Measurements from ENCODE around the gene SNRPD2.
A peak's percentile ranks its signal among the peaks of the same experiment; 100 is the strongest.
"Not testable (repeated sequence)": the region's sequence is repeated elsewhere in the genome, so short reads cannot be mapped to it uniquely, and the experiment has no call there.

The SNRPD2 gene

DNA sequence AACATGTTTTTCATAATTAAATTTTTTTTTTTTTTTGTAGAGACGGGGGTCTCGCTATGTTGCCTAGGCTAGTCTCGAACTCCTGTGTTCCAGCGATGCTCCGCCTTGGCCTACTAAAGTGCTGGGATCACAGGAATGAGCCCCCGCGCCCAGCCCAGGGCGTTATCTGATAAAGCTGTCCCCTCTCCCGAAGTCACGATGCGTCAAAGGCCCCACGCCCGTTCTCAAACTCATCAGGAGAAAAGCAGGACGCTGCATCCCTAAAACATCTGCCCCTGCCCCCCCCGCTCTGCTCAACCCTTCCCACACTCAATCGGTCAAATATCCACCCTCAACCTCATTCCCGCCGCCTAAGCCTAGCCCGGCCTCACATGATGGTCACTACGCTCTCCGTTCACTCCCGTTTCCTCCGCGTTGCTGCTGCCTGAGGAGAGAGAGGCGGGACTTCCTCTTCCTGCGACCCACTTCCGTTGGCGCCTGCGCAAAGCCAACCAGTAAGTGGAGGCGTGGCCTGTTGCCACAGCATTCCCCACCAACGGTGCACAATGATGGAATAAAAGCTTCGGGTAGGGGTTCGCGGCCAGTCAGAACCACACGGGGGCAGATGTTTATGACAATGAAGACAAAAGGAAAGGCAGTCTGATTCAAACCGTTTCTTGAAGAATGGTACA, at the start of gene SNRPD2:
SNRPD2 (minus strand) TSS at position 438 of the 671 bp plus-strand sequence; CDS start at position 373, 65 bp downstream.
- peak; percentile 89 to 100 (median 98) for DNase-seq

DNA sequence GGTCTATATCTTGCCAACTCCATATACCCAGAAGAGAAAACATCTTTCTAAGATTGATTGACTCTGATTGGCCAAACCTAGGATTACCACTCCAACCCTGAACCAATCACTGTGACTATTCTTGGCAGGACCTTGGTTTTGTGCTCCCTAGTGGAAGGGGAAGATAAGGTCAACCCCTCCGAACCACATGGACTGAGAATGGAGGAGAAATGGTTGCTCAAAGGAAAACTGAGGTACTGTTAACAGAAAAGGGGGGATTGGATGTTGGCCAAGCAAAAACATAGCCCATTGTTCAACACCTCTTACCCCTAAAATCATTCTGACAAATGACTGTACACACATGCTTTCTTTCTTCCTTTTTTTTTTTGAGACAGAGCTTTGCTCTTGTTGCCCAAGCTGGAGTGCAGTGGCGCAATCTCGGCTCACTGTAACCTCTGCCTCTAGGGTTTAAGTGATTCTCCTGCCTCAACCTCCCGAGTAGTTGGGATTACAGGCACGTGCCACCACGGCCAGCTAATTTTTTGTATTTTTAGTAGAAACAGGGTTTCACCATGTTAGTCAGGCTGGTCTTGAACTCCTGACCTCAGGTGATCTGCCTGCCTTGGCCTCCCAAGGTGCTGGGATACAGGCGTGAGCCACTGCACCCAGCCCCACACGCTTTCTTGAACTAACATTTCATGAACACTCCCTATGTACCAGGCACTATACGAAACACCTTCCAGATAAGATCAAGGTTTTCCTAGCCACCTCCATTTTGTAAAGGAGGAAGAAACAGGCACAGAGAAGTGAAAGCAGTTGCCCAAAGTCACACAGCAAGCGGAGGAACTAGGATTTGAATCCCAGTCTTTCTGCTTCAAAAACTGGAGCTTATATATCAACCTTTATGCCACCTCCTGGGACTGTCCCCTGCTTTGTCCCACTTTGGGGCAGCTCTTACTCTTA, 48.0 kb upstream of the SNRPD2 start:
- no peak for DNase-seq

GRCh38 chr19:45733160-45733810, 41.5 kb upstream of the SNRPD2 start, which contains the start of gene MEIOSIN:
Gene MEIOSIN, plus strand, starts transcription at chr19:45733439. Its CDS starts 1,938 bp downstream, at chr19:45735377.
- no peak for DNase-seq

GRCh38 chr19:45730368-45731288, 38.9 kb upstream of the SNRPD2 start, which contains the start of gene FBXO46:
Gene FBXO46, minus strand, starts transcription at chr19:45730896. Its CDS starts 17,401 bp downstream, at chr19:45713495.
- peak; percentile 86 to 94 (median 89) for DNase-seq

DNA sequence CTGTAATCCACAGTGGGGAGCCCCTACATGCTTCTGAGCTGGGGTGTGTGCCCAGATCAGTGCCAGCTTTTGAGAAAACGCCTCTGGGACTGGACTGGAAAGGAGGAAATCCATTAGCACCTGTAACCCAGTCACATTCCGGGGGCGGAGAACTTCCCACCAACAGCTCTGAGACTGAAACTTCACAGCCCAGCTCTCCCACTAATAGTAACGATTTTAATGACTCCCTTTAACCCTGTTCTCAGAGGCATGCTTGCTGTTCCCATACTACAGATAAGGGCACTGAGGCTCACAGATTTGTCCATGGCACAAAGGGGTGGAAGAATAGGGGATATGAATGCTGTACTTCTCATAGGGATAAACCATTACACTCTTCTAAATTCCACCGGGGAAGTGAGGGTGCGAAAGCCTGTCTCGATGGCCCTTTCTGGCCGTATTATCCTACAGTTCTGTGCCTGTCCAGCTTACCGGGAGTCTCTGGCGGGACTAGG, 38.1 kb upstream of the SNRPD2 start:
- no peak for DNase-seq

DNA sequence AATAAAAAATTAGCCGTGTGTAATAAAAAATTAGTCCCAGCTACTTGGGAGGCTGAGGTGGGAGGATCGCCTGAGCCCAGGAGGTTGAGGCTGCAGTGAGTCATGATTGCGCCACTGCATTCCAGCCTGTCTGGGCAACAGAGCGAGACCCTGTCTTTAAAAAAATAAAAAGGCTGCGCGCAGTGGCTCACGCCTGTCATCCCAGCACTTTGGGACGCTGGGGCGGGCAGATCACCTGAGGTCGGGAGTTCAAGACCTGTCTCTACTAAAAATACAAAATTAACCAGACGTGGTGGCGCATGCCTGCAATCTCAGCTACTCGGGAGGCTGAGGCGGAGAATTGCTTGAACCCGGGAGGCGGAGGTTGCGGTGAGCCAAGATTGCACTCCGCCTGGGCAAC, 36.9 kb upstream of the SNRPD2 start:
- DNase-seq = not testable (repeated sequence)

DNA sequence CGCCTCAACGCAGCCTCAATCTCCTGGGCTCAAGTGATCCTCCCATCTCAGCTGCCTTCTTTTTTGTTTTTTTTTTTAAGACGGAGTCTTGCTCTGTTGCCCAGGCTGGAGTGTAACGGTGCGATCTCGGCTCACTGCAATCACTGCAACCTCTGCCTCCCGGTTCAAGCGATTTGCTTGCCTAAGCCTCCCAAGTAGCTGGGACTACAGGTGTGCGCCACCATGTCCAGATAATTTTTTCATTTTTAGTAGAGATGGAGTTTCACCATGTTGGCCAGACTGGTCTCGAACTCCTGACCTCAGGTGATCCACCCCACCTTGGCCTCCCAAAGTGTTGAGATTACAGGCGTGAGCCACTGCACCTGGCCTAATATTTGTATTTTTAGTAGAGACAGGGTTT, 28.3 kb upstream of the SNRPD2 start:
- not testable (repeated sequence) for DNase-seq

- DNase-seq = peak in 1 of 6 experiments; percentile 25
Measured at GRCh38 chr19:45717983-45718650, 26.4 kb upstream of the SNRPD2 start.

GRCh38 chr19:45717131-45717982, 25.6 kb upstream of the SNRPD2 start:
- DNase-seq = peak; percentile 94 to 98 (median 97)

DNA sequence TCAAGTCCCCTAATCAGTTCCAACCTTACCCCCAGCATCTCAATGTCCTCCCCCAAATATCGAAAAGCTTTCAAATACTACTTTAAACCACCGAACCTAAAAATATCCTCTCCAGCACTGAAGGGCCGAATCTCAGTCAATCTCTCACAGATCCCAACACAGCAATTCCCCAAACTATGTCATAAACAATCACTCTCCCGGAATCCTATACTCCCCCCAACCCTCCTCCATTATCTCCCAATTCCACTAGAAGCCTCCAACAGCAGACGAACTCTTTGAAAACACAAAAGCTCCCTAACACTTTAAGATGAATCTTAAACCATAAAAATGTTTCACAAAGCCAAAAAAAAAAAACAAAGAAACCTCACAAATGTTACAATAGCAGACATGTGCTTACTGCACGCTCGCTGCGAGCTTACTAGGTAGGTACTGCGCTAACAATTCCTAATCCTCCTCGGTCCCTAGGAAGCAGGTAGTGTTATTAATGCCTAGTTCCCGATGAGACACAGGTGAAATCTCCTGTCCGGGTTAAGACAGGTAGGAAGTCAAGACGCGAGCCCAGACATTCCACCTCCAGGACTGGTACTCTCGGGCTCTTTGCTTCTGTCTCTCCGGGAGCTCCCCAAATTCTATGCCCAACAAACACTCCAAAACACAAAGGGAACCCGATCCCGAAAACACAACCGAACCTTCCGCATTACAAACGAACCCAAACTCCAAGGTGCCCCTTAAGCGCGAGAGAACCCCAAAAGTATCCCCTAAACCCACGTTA, 24.8 kb upstream of the SNRPD2 start:
- DNase-seq = peak in 2 of 6 experiments; percentile 31 to 67

GRCh38 chr19:45715139-45715538, 23.4 kb upstream of the SNRPD2 start:
- DNase-seq = no peak

DNA sequence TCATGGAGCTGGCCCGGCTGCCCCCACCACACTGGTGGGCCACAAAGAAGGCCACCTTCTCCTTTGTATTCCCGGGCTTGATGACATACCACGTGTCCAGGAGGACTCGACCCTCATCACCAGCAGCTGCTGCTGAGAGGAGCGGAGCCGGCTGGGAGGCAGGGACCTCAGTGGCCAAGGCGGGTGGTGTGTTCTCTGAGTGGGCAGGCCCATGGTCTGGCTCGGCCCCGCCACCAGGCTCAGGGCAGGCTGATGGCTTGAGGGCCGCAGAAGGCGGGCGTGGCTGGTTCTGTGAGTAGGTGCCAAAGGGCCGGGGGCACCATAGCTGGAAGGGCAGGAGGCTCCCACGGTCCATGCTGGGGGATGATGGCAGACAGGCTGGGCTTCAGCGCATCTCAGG, 21.4 kb upstream of the SNRPD2 start:
- DNase-seq = no peak

DNA sequence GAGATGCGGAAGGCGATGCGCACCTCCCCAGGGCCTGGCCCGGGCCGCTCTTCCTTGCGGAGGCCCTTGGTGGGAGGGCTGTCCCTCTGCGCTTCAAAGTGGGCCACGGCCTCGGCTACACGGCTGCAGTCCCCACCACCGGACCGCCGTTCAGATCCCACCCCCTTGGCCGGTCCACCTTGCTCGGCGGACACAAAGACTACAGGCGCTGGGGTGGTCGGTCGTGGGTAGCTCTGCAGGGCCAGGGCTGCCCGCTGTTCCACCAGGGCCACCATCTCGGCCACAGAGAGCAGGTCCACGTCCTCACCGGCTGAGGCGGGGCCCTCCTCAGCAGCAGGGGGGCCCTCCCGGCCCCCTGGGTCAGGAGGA, 20.9 kb upstream of the SNRPD2 start:
- DNase-seq = no peak

- DNase-seq = no peak
Measured at GRCh38 chr19:45711851-45712698, 20.3 kb upstream of the SNRPD2 start.

DNA sequence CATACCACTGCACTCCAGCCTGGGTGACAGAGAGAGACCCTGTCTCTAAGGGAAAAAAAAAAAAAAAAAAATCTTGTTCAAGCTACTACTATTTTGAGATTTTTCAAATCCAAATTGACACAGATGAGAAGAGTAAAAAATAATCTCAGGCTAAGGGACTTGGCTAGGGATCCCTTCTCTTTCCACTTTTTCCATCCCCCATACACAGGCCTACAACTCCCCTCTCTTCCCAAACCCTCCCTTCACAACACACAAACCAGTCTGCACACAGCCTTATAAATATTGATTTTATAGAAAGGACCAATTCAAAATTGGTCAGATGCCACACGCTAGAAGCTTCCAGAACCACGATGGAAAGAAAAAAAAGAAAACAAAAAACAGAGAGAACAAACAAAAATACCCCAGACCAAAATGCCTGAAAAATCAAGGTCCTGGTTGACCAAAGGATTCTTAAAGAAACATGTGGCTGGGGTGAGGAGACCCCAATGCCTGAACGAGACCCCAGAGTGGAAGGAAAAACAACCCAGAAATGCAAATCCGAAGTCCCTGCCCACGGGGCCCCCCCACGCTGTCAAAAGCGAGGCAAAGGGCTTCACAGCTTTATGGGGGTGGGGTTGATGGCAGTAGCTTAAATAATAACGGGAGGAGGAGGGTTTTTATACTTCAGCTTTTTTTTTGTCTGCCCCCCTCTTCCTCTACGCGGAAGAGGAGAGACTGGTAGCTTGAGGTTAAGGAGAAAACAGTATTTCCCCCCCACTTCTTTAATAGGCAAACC, 18.8 kb upstream of the SNRPD2 start:
- no peak for DNase-seq

DNA sequence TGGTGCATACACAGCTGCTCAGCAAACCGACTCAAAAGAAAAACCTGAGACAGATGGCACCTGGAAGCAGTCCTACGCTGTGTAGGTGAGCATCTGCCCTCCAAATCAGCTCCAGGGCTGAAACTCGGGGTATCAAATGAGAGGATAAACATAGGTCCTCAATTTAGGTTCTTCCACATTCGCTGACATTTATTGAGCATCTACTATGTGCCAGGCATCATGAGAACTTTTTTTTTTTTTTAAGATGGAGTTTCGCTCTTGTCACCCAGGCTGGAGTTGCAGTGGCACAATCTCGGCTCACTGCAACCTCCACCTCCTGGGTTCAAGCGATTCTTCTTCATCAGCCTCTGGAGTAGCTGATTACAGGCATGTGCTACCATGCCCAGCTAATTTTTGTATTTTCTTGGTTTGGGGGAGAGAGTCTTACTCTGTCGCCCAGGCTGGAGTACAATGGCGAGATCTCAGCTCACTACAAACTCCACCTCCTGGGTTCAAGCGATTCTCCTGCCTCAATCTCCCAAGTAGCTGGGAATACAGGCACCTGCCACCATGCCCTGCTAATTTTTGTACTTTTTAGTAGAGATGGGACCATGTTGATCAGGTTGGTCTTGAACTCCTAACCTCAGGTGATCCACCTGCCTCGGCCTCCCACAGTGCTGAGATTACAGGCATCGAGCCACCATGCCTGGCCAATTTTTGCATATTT, 14.1 kb upstream of the SNRPD2 start:
- no peak for DNase-seq

DNA sequence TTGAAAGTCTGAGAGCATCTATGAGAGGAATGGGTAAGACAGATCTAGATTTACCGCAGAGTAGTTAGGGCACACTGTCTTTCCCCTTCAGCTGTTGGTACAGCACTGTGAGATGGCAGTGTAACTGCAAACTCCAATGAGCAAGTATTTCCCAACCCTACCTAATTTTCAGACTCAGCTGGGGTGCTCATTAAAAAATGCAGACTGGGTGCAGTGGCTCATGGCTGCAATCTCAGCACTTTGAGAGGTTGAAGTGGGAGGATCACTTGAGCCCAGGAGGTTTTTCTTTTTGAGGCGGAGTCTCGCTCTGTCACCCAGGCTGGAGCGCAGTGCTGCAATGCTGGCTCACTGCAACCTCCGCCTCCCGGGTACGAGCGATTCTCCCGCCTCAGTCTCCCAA, 13.4 kb upstream of the SNRPD2 start:
- no peak for DNase-seq

Measured in stimulated activated naive CD4-positive, alpha-beta T cell (primary cell).